ENCODE measurements around the gene BBOF1.

GRCh38 chr14:74085047-74085637 is 66.0 kb downstream of the BBOF1 start:
- TF ChIP-seq CTCF (conservative IDR thresholded peaks at IDR 0.05) (no peak), EZH2 (IDR thresholded peaks at IDR 0.05; ENCODE audit: low read depth) (no peak)

All from PC-9 (cell line).